ENCODE data around the gene MIS12.
A peak's percentile ranks its signal among the peaks of the same experiment; 100 is the strongest.

MIS12 gene, protein sequence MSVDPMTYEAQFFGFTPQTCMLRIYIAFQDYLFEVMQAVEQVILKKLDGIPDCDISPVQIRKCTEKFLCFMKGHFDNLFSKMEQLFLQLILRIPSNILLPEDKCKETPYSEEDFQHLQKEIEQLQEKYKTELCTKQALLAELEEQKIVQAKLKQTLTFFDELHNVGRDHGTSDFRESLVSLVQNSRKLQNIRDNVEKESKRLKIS
- total RNA-seq = 33.2 reads per million, percentile 59 among the genes with 10 or more reads in this experiment

DNA sequence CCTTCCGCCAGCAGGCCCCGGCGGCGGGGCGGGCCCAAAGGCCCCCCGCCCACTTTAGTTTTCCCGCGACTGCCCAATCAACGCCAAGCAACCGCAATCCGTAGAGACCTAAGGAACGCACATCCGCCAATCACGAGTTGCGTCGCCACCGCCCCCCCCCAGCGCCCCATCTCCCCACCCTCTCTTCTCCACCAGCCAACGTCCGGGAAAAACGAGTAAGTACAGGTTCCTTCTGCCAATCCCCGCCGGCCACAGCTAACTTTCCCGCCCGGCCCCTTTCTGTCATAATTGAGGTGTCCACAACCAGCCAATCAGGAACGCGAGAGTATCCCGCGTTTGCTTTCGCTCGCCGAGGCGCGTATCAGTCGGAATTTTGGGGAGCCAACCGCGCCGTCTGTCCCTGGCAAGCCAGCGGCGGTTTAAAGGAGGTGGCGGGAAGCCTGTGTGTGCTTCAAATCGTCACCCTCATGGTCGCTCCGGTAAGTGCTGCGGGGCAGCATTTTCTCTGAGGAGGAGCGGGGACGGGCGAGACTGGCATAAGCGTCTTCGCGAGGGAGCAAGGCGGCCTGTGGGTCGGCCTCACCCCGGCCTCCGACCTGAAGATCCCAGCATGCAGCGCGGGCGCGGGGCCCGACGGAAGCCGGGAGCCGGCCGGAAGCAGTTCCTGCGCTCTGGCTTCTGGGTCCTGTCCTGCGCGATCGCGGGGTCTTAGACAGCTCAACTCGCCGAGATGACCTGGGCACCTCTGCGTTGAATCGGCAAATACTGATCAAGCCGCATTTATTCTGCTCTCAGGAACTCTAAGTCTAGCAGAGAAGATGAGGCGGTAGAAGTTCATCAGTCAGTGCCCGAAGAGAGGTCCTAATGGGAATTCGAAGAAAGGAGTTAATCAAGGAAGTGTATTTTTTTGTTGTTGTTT lies at the start of gene MIS12:
Gene MIS12 (plus strand): TSS at position 361 of the 919 bp plus-strand sequence. CDS start 2,297 bp downstream, outside the sequence.
- DNase-seq = peak; percentile 98

DNA sequence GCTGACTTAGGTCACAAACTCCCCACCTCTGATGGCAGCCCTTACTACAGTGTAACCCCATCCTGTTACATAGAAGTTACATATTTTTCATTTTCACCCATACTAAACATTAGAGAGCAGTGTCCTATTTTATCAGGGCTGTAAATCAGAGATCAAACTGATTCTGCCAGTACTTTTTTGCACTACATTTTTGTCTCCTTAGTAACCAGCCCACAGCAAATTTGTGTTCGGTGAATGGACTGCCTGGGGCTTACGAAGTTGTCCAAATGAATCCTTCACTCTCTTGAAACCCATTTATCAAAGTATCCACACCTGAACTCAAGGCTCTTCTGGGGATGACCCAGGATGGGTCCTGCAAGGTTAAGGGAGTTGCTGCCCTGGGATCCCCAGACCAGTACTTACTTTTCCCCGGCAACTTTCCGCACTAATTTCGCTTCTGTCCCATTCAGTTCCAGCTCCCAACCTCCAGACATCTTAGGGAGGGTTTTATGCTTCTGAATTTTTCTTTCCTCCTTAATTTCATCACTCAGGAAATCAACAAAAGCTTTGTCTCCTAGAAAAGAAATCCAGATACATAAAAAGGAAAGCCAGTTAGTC lies 48.5 kb upstream of the MIS12 start:
- no peak for DNase-seq

DNA sequence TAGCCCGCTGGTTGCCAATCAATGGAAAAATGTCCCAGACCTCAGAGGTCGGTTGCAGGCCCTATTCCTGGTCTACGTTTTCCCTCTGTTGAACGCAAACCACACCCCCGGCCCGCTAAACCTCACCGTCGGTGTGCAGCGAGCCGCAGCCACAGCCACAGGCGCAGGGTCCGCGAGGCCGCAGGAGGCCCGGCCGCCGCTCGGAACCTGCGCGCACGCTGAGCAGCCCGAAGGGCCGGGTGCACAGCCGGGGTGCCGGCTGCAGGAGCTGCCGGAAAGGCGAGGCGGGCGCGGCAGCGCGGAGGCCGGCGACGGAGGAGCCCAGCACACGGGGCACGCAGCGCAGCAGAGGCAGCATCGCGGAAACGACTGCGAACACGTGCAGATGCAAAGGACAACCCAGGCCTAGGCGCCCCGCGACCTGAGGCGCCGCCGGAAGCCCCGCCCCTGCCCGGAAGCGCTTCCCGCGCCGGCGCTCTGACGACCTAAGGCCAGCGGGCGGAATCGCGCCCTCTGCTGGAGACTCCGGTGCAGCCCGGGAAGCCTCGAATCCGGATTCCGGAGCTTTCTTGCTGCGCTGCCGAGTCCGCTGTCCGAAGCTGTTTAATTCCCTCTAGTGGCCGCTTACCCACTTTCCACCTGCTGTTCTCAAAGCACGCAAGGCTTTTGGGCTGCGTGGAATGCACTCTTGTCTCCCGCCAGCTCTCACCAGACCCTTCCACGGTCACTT lies 47.5 kb upstream of the MIS12 start, which contains the start of gene C1QBP:
Gene C1QBP (minus strand): TSS at position 440 of the 730 bp plus-strand sequence. CDS start 82 bp downstream, at position 358.
- peak; percentile 89 for DNase-seq

DNA sequence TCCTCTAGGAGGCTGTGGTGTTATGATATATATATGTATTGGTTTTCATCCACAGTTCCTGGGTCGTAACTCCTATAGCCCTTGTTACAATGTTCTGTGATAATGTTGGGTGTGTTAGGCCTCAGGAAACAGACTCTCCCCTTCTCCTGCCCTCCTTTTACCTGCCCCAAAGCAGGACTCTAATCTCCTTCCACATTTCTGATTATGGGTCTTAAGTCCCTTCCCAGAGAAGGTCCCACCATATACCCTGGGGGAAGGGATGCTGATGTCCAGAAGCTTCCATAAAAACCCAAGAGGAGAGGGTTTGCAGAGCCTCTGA lies 47.0 kb upstream of the MIS12 start:
- DNase-seq = no peak

DNA sequence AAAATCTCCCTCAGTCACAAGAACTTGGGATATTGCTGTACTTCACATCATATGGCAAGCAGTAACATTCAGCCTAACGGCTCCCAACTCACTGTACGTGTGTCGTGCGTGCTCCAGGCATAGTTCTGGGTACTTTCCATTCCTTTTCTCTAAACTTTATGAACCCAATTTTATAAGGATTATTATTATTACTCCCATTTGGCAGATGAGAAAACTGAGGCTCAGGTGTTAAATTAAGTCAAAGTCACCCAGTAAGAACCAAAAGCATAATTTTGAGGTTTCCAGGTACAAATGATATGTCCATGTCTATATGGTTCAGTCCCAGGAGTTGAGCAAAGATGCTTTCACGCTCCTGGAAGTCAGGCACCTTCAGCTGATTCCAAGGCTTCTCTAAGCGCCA lies 42.6 kb upstream of the MIS12 start:
- no peak for DNase-seq

DNA sequence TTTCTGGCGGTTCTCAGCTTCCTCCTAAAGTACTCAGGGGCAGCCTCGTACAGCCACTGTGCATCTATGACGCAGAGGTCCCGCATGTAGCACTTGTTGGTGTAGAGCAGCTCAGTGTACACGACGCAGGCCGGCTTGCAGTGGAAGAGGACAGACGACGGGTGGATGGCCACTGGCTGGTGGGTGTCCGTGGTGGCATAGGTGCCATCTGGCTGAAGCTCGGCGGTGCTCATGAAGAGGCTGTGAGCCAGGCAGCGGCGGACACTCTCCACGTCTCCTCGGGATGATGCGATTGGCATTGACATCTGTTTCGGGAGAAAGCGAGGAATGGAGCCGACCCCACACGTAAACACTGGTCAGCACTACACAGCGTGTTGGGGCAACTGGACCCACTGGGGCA lies 42.2 kb upstream of the MIS12 start:
- DNase-seq = no peak

DNA sequence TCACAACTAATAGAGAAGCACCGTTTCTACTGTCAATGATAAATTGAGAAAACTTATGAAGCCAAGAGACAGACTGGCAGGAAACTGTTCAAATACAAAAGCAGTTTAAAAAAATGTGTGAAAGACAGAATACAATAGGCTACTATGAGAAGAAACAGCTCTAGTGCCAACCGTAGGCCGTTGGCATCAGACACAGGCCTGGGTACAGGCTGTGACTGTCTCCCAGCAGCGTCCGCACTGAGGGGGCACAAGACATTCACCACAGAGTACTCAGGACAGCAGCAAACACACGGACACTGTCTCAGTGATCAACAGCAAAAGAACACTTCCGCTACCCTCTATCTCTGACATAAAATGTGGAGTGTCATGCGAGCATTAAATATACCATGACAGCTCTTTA lies 39.6 kb upstream of the MIS12 start:
- no peak for DNase-seq

DNA sequence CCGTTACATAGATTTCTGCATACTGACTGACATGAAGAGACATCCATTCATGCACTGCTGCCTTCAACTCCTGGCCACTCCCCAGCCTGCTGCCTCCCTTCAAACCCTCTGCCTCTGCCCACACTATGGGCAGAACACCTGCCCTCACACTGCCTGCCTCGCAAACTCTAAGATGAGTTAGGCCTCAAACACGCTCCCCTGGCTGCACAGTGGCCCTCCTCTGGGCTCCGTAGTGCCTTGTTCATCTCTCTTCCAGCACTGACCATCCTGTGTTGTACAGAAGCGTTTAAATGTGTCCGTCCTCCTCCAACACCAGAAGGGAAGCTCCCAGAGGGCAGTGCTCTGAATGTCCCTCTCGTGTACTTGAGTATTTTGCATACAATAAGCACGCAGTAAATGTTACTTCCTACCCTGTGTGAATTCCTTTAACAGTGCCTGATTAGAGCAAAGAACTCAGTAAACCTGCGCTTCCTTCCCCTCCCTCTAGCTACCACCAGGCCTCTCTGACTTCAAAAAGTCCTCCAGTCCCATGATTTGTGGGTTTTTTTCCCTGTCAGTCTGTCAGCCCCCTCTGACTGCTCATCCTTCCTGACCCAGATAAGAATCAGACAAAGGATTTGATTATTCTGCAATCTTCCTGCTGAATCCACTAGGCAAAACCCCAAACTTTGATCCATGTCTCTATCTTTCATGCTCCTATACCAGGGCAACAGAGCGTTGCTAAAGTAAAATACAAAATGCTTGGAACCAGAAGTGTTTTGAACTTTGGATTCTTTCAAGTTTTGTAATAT lies 21.5 kb upstream of the MIS12 start:
- DNase-seq = no peak

DNA sequence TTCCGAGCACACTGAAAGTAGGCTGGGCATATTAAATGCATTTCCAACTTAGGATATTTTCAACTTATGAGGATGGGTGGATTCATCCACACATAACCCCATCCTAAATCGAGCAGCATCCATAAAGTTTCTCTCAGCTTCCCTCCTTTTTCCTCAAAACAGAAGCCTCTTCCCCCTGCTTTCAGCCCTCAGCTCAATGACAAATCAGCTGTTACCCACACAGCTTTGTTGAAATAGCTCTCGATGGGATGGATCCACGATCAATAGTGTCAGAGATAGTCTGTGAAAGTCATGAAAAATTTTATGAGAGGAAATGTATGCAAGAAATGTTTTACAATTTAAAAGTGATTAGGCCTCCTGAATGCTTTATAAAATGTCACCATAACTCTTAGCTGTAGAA lies 20.1 kb upstream of the MIS12 start:
- no peak for DNase-seq

DNA sequence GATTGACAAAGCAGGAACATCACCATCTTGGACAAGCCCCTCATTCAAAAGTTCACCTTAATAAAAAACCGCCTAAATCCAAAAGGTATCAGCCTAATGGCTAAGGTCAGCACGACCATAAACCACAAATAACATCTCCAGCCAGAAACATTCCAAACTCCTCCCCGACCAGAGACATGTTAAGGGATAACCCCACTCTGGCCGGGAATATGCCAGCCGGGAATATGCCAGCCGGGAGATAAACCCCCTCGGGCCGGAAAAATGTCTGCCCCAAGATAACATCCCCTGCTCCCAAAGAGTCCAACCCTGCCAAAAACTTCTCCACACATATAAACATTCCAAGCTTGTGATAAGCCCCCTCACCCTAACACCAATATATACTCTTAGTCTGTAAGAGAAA lies 18.9 kb upstream of the MIS12 start:
- DNase-seq = no peak

DNA sequence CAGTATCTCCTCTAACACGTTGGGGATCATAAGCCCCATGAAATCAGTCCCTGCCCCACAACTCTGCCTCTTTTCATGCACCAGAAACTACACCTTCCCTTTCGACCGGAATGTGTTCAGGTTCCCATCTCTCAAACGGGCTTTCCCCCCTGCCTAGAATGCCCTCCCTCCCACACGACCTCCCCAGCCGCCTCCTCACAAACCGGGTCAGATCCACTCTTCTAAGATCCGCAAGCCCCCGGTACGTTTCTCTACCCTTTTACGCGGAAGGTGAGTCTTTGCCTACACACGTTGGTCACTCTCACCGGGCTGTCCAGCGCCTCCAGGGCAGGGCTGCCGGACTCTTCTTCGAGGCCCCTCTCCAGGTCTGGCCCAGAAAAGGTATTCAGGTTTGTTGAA lies 18.3 kb upstream of the MIS12 start:
- no peak for DNase-seq

DNA sequence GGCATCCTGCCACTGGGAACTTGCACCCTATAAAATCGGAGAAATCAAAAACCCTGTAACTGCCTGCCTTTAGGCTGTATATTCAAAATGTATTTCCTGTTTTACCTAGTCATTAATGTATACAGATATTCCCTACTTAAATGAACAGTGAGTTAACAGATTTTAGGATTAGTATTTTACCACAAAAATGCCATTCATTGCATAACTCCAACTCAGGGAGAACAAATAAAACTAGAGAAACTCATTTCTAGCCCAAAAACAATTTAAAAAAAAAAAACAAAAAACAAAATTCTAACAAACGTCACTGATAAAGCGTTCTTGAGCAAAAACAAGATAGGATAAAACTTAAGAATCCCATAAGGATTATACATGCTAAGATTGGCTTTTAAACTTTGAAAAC lies 13.9 kb upstream of the MIS12 start:
- DNase-seq = no peak

DNA sequence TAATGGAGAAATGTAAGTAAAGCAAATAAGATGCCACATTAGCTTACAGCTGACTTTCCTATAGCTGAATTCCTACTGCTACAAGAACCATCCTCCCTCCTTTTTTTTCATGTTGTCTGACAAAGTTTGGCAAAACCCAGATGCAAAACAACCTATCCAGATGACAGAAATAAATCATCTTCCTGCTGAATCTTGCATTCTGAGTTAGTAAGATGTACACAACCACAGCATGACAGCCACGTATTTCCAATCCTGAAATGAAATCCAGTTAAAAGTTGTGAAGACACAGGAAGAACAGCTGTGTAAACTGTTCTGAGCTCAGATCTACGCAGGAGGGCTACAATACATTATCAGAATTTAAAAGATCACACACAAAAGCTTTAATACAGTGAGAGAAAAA lies 12.5 kb upstream of the MIS12 start:
- no peak for DNase-seq

DNA sequence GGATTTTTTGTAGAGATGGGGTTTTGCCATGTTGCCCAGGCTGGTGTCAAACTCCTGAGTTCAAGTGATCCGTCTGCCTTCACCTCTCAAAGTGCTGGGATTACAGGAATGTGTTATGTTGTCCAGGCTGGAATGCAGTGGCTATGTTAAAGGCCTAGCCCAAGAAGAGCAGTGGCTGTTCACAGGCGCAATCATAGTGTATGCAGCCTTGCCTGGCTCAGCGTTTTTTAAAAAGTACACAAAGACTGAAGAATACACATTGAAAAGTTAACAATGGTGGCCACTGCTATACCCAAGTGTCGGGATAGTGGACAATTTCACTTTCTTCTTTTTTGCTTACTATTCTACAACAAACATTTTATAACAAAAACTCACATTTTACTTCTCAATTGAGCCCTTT lies 7.4 kb upstream of the MIS12 start:
- DNase-seq = no peak

DNA sequence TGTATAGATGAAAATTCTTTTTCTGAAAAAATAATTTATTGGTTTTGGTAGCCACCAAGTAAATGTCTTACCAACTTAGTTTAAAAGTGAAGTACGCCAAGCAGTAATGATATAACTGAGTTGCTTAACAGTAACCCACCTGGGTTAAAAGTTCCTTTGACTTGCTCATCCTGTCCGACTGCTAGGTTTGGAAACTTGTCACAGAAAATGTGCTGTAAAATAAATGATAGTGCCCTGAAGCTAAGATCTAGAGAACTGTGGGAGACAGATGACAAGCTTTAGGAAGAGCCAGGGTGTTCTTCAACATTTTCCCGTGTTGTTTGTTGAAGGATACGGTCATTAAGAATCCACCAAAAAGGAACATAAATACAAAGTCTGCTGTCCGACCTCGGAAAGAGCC lies 5.4 kb upstream of the MIS12 start:
- no peak for DNase-seq

DNA sequence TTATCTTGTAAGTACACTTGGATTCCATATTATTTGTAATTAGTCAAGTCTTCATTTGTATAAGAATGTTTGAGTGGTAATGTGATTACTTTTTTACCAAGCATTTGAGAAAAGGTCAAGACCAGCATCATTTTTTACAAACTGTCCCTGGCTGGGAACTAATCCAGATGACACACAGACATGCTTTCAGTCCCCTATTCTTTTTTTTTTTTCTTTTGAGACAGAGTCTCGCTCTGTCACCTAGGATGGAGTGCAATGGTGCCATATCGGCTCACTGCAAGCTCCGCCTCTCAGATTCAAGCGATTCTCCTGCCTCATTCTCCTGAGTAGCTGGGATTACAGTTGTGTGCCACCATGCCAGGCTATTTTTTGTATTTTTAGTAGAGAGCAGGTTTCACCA lies 4.9 kb upstream of the MIS12 start:
- DNase-seq = no peak

DNA sequence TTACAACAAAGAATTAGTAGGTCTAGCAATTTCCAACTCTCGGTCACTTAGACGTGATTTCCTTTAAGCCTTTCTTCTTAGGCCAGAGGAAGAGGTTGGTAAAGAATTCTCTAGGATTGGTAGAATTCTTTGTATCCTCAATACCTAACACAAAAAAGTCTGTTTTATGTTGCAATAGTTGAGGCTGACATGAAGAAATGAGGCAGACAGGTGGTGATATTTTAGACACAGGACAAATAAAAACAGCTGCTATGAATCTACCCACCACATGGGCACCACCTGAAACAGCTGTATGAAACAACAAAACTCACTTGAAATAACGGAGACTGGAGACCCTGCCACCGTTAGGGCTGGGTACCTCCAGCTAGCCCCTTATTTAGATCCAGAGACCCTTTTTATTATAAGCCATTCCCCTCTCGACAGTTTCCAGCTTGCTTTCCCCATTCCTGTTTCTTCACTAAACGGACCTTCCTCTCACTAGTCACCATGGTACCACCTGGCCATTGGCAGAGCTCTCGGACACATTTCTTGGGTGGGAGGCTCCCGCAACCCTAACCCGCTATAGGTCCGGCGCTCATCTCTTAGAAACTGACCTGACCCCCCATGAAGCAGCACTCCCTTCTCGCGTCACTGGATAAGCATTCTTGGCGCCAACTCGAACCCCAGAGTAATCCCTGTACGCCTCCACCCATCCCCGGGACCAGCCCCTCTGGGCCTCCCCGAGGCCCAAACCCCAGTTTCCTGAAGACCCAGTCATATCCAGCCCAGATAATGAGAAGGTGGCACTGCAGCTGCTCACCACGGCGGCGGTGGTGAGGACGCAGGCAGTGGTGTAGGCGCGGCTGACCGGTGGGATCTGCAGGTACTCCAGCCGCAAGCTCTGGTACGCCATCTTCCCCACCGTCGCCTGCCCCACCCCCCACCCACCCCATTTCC lies 828 bp upstream of the MIS12 start, which contains the start of gene DERL2:
Gene DERL2 (minus strand): TSS at position 909 of the 936 bp plus-strand sequence. CDS start 17 bp downstream, at position 892.
- DNase-seq = no peak

DNA sequence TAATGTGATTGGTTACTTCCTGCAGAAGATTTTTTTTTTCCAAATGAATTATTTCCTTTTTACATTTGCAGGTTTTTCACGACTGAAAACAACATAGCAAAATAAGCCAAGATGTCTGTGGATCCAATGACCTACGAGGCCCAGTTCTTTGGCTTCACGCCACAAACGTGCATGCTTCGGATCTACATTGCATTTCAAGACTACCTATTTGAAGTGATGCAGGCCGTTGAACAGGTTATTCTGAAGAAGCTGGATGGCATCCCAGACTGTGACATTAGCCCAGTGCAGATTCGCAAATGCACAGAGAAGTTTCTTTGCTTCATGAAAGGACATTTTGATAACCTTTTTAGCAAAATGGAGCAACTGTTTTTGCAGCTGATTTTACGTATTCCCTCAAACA lies 2.4 kb downstream of the MIS12 start:
- DNase-seq = no peak

DNA sequence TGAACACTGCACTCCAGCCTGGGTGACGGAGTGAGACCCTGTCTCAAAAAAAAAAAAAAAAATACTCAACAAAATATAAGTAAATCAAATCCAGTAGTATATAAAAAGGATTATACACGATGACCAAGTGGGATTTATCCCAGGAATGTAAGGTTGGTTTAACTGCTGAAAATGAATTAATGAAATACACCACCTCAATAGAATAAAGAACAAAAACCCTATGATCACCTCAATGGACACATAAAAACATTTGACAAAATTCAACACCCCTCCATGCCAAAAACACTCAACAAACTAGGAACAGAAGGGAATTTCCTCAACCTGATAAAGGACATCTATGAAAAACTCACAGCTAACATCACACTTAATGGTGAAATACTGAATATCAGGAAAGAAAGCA lies 6.6 kb downstream of the MIS12 start:
- DNase-seq = no peak

DNA sequence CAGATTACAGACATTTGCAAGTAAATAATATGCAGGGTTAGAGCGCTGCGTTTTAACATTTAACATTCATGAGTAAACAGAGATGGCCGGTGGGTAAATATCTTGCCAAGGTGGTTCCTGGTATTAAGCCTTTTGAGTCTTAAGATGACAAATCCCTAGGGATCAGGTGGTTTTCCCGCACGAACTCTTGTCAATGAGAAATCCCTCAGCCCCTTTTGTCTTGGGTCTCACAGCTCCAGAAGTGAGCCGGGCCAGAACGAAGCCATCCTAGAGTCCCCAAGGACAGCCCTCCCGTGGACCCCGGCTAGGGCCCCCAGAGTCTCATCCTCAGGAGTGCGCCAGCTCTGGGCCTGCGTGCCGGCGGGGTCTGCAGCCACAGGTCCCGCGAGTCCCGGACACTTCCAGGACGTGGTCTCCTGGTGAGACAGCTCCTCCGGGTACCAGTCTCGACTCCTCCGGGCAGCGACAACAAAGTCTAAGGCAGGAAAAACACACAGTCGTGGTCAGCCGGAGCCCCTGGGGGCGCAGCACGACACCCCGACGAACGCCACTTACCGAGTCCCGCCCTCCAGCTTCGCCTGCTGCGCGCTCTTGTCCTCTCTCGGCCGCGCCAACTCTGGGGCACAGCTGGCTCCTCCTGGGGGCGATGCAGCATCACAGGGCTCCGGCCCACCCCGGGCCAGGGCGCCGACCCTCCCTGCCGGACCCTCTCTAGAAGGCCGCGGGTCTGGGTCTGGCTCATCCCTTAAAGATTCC lies 13.3 kb downstream of the MIS12 start:
- DNase-seq = no peak

Data from effector CD4-positive, alpha-beta T cell (primary cell).